HepG2 (cell line): Measurements from ENCODE around the gene EMC9. TPM values are rescaled to one million over a fixed set of nuclear protein-coding genes. Genes with fewer than 3 reads are reported as not detected.

Experiments
- GZF1 ChIP-seq: sonication (generic); formaldehyde crosslinking; IDR thresholded peaks from 2 replicates; pipeline ENCODE4 v1.5.1; 2020; ENCODE audit warnings: mild to moderate bottlenecking, missing genetic modification reagents
- HDAC2 ChIP-seq: sonication (generic); formaldehyde crosslinking; IDR thresholded peaks from 2 replicates; pipeline ENCODE4 v1.4.0; 2020; ENCODE audit warnings: missing genetic modification reagents
- HDAC6 ChIP-seq: fragments of 200-600 bp; sonication (generic); IDR thresholded peaks from 2 replicates; pipeline ENCODE4 v1.7.0; 2017; ENCODE audit warnings: mild to moderate bottlenecking, antibody characterized with exemption, low read length, low read depth
- KDM6A ChIP-seq: IDR thresholded peaks from 2 replicates; pipeline ENCODE4 v1.6.1; 2016; ENCODE audit warnings: low read depth
- PCBP1 ChIP-seq: fragments of 200-400 bp; formaldehyde crosslinking; IDR thresholded peaks from 2 replicates; pipeline ENCODE4 v1.6.1; 2017; ENCODE audit warnings: mild to moderate bottlenecking, low read depth, low read length, borderline replicate concordance
- PRPF4 ChIP-seq: fragments of 200-400 bp; formaldehyde crosslinking; IDR thresholded peaks from 2 replicates; pipeline ENCODE4 v1.6.1; 2016; ENCODE audit warnings: low read length, low read depth; ENCODE audit not compliant: poor library complexity, severe bottlenecking
- ZNF326 ChIP-seq: sonication (generic); formaldehyde crosslinking; IDR thresholded peaks from 2 replicates; pipeline ENCODE4 v1.4.0; 2020; ENCODE audit warnings: missing genetic modification reagents, borderline replicate concordance
- ZNF33B ChIP-seq: sonication (generic); formaldehyde crosslinking; IDR thresholded peaks from 2 replicates; pipeline ENCODE4 v1.5.1; 2020; ENCODE audit warnings: mild to moderate bottlenecking, missing genetic modification reagents
- ZNF557 ChIP-seq: sonication (generic); formaldehyde crosslinking; IDR thresholded peaks from 2 replicates; pipeline ENCODE4 v1.4.0; 2020; ENCODE audit warnings: missing genetic modification reagents
- ZNF720 ChIP-seq: sonication (generic); formaldehyde crosslinking; IDR thresholded peaks from 2 replicates; pipeline ENCODE4 v1.4.0; 2020; ENCODE audit warnings: missing genetic modification reagents
- ZNF724P ChIP-seq: sonication (generic); formaldehyde crosslinking; IDR thresholded peaks from 2 replicates; pipeline ENCODE4 v1.8.0; 2022; ENCODE audit warnings: missing genetic modification reagents, borderline replicate concordance
- ZSCAN9 ChIP-seq: IDR thresholded peaks from 2 replicates; pipeline ENCODE4 v1.6.1; 2016; ENCODE audit warnings: borderline replicate concordance
- polyA plus RNA-seq, 8 experiments: library from polyadenylated mRNA; depleted of rRNA in 3 of 8; stranded (reverse) in 7 of 8; unstranded in 1 of 8; fragments of >200 nt; fragmentation: Illumina TruSeq in 4 of 8; extraction: Trizol in 4 of 8; gene quantifications; 2 replicates each; pipeline versions ENCODE4 v1.2.1 to v1.2.3, GENCODE V29; 2011 to 2016; ENCODE audit warnings: low read depth in 4 of 8, missing spikeins in 1 of 8, mixed read lengths in 1 of 8; ENCODE audit not compliant: insufficient read depth in 1 of 8
- total RNA-seq, 5 experiments: library from RNA; depleted of rRNA; stranded (reverse); fragments of >200 nt; fragmentation: Illumina TruSeq; extraction: Trizol; gene quantifications; 2 replicates each; pipeline ENCODE4 v1.2.3, GENCODE V29; 2016; ENCODE audit warnings: low read depth in 1 of 5
- TF ChIP-seq, protein P1 (sequence below): sonication (generic); formaldehyde crosslinking; IDR thresholded peaks from 2 replicates; pipeline ENCODE4 v1.4.0; 2020; ENCODE audit warnings: missing genetic modification reagents
- TF ChIP-seq, protein P2 (sequence below): sonication (generic); formaldehyde crosslinking; IDR thresholded peaks from 2 replicates; pipeline ENCODE4 v1.4.0; 2020; ENCODE audit warnings: missing genetic modification reagents, borderline replicate concordance
- TF ChIP-seq, protein P3 (sequence below): sonication (generic); formaldehyde crosslinking; IDR thresholded peaks from 2 replicates; pipeline ENCODE4 v1.5.0; 2020; ENCODE audit warnings: mild to moderate bottlenecking, missing genetic modification reagents, moderate library complexity
- TF ChIP-seq, protein P4 (sequence below): sonication (generic); formaldehyde crosslinking; IDR thresholded peaks from 2 replicates; pipeline ENCODE4 v1.4.0; 2020; ENCODE audit warnings: mild to moderate bottlenecking, missing genetic modification reagents
- TF ChIP-seq, protein P5 (sequence below): sonication (generic); formaldehyde crosslinking; IDR thresholded peaks from 2 replicates; pipeline ENCODE4 v1.4.0; 2020; ENCODE audit warnings: missing genetic modification reagents

Gene EMC9
- total and polyA plus RNA-seq, 2 of the 13 experiments (the other 11 are each of a cell fraction or from before 2014, with no cell fraction given): 60.5 to 78.7 TPM

DNA sequence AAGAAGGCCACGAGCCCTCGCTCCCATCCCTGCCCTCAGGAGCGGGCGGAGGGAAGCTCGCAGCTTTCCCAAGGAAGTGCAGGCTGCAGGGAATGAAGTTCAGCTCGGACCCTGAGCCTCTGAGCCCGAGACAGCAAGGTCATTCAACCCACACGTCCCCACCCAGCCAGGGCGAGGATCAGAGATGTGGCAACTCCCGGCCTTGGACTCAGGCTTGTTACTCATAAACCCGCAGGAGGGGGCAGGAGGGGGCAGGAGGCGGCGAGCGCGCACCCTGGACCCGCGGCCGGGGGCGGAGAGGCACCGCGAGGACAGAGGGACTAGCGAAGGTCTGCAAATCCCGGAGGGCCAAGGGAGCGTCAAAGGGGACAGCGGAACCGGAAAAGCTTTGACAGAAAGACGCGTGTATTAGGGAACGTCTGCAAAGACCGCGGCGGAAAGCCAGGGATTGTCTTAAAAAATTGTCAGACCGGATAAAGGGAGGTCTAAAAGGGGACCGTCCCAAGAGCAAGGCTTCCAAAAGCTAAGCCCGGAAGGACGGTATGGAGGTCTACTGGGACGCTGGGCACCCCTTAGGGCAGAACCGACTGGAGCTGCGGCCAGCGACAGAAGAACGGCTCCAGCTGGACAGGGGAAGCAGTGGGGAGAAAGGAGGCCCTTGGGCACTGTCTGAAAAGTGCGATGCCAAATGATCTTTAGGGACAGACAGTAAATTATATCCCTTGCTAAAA, 27.4 kb downstream of the EMC9 start (continued):
- TF ChIP-seq, protein P1, sequence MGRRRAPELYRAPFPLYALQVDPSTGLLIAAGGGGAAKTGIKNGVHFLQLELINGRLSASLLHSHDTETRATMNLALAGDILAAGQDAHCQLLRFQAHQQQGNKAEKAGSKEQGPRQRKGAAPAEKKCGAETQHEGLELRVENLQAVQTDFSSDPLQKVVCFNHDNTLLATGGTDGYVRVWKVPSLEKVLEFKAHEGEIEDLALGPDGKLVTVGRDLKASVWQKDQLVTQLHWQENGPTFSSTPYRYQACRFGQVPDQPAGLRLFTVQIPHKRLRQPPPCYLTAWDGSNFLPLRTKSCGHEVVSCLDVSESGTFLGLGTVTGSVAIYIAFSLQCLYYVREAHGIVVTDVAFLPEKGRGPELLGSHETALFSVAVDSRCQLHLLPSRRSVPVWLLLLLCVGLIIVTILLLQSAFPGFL (CRISPR knock-in tag): no peak
- TF ChIP-seq KDM6A: peak; percentile 100
- TF ChIP-seq, protein P2, sequence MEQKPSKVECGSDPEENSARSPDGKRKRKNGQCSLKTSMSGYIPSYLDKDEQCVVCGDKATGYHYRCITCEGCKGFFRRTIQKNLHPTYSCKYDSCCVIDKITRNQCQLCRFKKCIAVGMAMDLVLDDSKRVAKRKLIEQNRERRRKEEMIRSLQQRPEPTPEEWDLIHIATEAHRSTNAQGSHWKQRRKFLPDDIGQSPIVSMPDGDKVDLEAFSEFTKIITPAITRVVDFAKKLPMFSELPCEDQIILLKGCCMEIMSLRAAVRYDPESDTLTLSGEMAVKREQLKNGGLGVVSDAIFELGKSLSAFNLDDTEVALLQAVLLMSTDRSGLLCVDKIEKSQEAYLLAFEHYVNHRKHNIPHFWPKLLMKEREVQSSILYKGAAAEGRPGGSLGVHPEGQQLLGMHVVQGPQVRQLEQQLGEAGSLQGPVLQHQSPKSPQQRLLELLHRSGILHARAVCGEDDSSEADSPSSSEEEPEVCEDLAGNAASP (CRISPR knock-in tag): peak; percentile 98
- TF ChIP-seq PCBP1: peak; percentile 99
- TF ChIP-seq HDAC6: no peak
- peak; percentile 26 for TF ChIP-seq PRPF4
- peak; percentile 96 for TF ChIP-seq ZNF557 (CRISPR knock-in tag)
- peak; percentile 98 for TF ChIP-seq ZNF33B (CRISPR knock-in tag)
- peak; percentile 100 for TF ChIP-seq HDAC2 (CRISPR knock-in tag)
- peak; percentile 91; the same call in 1 of the 2 replicates for TF ChIP-seq GZF1 (CRISPR knock-in tag)
- 0 out of 2 replicates have a peak, but pooled peaks have one; percentile 90 for TF ChIP-seq ZNF720 (CRISPR knock-in tag)
- TF ChIP-seq, protein P3, sequence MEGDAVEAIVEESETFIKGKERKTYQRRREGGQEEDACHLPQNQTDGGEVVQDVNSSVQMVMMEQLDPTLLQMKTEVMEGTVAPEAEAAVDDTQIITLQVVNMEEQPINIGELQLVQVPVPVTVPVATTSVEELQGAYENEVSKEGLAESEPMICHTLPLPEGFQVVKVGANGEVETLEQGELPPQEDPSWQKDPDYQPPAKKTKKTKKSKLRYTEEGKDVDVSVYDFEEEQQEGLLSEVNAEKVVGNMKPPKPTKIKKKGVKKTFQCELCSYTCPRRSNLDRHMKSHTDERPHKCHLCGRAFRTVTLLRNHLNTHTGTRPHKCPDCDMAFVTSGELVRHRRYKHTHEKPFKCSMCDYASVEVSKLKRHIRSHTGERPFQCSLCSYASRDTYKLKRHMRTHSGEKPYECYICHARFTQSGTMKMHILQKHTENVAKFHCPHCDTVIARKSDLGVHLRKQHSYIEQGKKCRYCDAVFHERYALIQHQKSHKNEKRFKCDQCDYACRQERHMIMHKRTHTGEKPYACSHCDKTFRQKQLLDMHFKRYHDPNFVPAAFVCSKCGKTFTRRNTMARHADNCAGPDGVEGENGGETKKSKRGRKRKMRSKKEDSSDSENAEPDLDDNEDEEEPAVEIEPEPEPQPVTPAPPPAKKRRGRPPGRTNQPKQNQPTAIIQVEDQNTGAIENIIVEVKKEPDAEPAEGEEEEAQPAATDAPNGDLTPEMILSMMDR (CRISPR knock-in tag): peak; percentile 63
- TF ChIP-seq, protein P4, sequence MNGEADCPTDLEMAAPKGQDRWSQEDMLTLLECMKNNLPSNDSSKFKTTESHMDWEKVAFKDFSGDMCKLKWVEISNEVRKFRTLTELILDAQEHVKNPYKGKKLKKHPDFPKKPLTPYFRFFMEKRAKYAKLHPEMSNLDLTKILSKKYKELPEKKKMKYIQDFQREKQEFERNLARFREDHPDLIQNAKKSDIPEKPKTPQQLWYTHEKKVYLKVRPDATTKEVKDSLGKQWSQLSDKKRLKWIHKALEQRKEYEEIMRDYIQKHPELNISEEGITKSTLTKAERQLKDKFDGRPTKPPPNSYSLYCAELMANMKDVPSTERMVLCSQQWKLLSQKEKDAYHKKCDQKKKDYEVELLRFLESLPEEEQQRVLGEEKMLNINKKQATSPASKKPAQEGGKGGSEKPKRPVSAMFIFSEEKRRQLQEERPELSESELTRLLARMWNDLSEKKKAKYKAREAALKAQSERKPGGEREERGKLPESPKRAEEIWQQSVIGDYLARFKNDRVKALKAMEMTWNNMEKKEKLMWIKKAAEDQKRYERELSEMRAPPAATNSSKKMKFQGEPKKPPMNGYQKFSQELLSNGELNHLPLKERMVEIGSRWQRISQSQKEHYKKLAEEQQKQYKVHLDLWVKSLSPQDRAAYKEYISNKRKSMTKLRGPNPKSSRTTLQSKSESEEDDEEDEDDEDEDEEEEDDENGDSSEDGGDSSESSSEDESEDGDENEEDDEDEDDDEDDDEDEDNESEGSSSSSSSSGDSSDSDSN (CRISPR knock-in tag): peak; percentile 98
- TF ChIP-seq ZNF724P (CRISPR knock-in tag): peak; percentile 94; the same call in 1 of the 2 replicates
- peak; percentile 92 for TF ChIP-seq ZSCAN9 (CRISPR knock-in tag)
- 0 out of 2 replicates have a peak, but pooled peaks have one; percentile 12 for TF ChIP-seq ZNF326 (CRISPR knock-in tag)
- TF ChIP-seq, protein P5, sequence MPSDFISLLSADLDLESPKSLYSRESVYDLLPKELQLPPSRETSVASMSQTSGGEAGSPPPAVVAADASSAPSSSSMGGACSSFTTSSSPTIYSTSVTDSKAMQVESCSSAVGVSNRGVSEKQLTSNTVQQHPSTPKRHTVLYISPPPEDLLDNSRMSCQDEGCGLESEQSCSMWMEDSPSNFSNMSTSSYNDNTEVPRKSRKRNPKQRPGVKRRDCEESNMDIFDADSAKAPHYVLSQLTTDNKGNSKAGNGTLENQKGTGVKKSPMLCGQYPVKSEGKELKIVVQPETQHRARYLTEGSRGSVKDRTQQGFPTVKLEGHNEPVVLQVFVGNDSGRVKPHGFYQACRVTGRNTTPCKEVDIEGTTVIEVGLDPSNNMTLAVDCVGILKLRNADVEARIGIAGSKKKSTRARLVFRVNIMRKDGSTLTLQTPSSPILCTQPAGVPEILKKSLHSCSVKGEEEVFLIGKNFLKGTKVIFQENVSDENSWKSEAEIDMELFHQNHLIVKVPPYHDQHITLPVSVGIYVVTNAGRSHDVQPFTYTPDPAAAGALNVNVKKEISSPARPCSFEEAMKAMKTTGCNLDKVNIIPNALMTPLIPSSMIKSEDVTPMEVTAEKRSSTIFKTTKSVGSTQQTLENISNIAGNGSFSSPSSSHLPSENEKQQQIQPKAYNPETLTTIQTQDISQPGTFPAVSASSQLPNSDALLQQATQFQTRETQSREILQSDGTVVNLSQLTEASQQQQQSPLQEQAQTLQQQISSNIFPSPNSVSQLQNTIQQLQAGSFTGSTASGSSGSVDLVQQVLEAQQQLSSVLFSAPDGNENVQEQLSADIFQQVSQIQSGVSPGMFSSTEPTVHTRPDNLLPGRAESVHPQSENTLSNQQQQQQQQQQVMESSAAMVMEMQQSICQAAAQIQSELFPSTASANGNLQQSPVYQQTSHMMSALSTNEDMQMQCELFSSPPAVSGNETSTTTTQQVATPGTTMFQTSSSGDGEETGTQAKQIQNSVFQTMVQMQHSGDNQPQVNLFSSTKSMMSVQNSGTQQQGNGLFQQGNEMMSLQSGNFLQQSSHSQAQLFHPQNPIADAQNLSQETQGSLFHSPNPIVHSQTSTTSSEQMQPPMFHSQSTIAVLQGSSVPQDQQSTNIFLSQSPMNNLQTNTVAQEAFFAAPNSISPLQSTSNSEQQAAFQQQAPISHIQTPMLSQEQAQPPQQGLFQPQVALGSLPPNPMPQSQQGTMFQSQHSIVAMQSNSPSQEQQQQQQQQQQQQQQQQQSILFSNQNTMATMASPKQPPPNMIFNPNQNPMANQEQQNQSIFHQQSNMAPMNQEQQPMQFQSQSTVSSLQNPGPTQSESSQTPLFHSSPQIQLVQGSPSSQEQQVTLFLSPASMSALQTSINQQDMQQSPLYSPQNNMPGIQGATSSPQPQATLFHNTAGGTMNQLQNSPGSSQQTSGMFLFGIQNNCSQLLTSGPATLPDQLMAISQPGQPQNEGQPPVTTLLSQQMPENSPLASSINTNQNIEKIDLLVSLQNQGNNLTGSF (CRISPR knock-in tag): no peak
